HepG2 (cell line): ENCODE data around the gene IRX4. TPM values are rescaled to one million over a fixed set of nuclear protein-coding genes. Genes with fewer than 3 reads are reported as not detected.

Experiments
- ATAC-seq: fragments of 200-7000 bp; cut with Tn5 transposase; 3 replicates; pipeline ENCODE4 v1.9.1; 2020; ENCODE audit warnings: mild to moderate bottlenecking, moderate library complexity
- BruUV-seq: library from RNA; stranded (reverse); fragments of 400-500 nt; replicated peaks from 2 replicates; lab custom pipeline; 2021; lab: Mats Ljungman, UMichigan
- CTCF ChIA-PET: fragments of 300-600 bp; formaldehyde crosslinking; extraction: SDS; loops from one replicate; lab custom pipeline; 2021; ENCODE audit warnings: low total read pairs, inconsistent platforms, low intra/inter-chr PET ratio; lab: Yijun Ruan, JAX
- POLR2A ChIA-PET: fragments of 350-600 bp; sonication (Branson Sonifier 250); formaldehyde crosslinking; loops from one replicate; lab custom pipeline; 2020; ENCODE audit warnings: antibody characterized with exemption, inconsistent platforms; lab: Yijun Ruan, JAX
- DNase-seq: peaks from one replicate; pipeline ENCODE4 v3.0.0-alpha.2; 2015; ENCODE audit warnings: low spot score
- FAIRE-seq: peaks from 3 replicates; lab custom pipeline; 2011; peaks lifted over from hg19 to GRCh38; lab: Jason Lieb, UNC
- H2AFZ ChIP-seq: one replicate; pipeline ENCODE4 v1.6.1; 2011; ENCODE audit warnings: low read length, inconsistent platforms
- H3K27ac ChIP-seq: fragments of 300-600 bp; 3 replicates; pipeline ENCODE4 v1.8.0; 2011; ENCODE audit warnings: mixed run types, mild to moderate bottlenecking, mixed read lengths, low read length, inconsistent platforms; ENCODE audit not compliant: insufficient read depth; ENCODE audit errors: extremely low read length
- H3K27me3 ChIP-seq, 2 experiments: fragments of 200-600 bp in 1 of 2; 2 replicates in 1 of 2; 3 replicates in 1 of 2; pipeline versions ENCODE4 v1.6.0 to v1.8.0; 2011; ENCODE audit warnings: low read length in 2 of 2, mild to moderate bottlenecking in 2 of 2, moderate library complexity in 2 of 2, inconsistent platforms in 1 of 2; ENCODE audit not compliant: insufficient read depth in 2 of 2, control insufficient read depth in 1 of 2
- H3K36me3 ChIP-seq, 2 experiments: fragments of 200-600 bp in 1 of 2; replicated peaks in 1 of 2; 2 replicates in 1 of 2; 3 replicates in 1 of 2; pipeline versions ENCODE4 v1.5.1 to v1.8.0; 2011; ENCODE audit warnings: low read length in 2 of 2, inconsistent platforms in 1 of 2; ENCODE audit not compliant: insufficient read depth in 2 of 2, control insufficient read depth in 1 of 2
- H3K4me1 ChIP-seq: 2 replicates; pipeline ENCODE4 v1.5.1; 2012; ENCODE audit warnings: low read length, inconsistent platforms; ENCODE audit not compliant: insufficient read depth
- H3K4me2 ChIP-seq: 2 replicates; pipeline ENCODE4 v1.6.0; 2011; ENCODE audit warnings: low read depth, low read length, inconsistent platforms
- H3K4me3 ChIP-seq, 3 experiments: fragments of 200-600 bp in 1 of 3; sonication (generic), shearing (Covaris generic) in 1 of 3; replicated peaks in 1 of 3; 2 replicates each; pipeline ENCODE4 v1.5.1; 2011 to 2016; ENCODE audit warnings: low read length in 3 of 3, inconsistent platforms in 2 of 3, low read depth in 2 of 3, mild to moderate bottlenecking in 2 of 3, control low read depth in 1 of 3, mixed read lengths in 1 of 3; ENCODE audit not compliant: insufficient read depth in 1 of 3
- H3K79me2 ChIP-seq: one replicate; pipeline ENCODE4 v1.6.1; 2011; ENCODE audit warnings: low read length, inconsistent platforms; ENCODE audit not compliant: insufficient read depth
- H3K9ac ChIP-seq: 2 replicates; pipeline ENCODE4 v1.6.0; 2011; ENCODE audit warnings: mild to moderate bottlenecking, low read depth, low read length, inconsistent platforms; ENCODE audit not compliant: insufficient read depth
- H3K9me3 ChIP-seq: 2 replicates; pipeline ENCODE4 v1.5.1; 2012; ENCODE audit warnings: mild to moderate bottlenecking, low read length
- H4K20me1 ChIP-seq: 2 replicates; pipeline ENCODE4 v1.6.0; 2011; ENCODE audit warnings: inconsistent platforms, mild to moderate bottlenecking, low read length, moderate library complexity; ENCODE audit not compliant: insufficient read depth
- AGO2 ChIP-seq: fragments of 200-400 bp; formaldehyde crosslinking; optimal IDR thresholded peaks from 2 replicates; pipeline ENCODE3; 2017; ENCODE audit warnings: mild to moderate bottlenecking, low read depth, low read length, moderate library complexity
- CBX1 ChIP-seq: IDR thresholded peaks from one replicate; pipeline ENCODE4 v1.6.1; 2016; ENCODE audit warnings: antibody characterized with exemption, low read depth
- DZIP1 ChIP-seq: sonication (generic); formaldehyde crosslinking; IDR thresholded peaks from 2 replicates; pipeline ENCODE4 v1.5.0; 2020; ENCODE audit warnings: mild to moderate bottlenecking, missing genetic modification reagents
- TBX2 ChIP-seq: sonication (generic); formaldehyde crosslinking; IDR thresholded peaks from 2 replicates; pipeline ENCODE4 v1.5.0; 2020; ENCODE audit warnings: missing genetic modification reagents, mild to moderate bottlenecking, borderline replicate concordance
- TFDP1 ChIP-seq: IDR thresholded peaks from 2 replicates; pipeline ENCODE4 v1.6.1; 2016; ENCODE audit warnings: missing compliant biosample characterization, missing genetic modification reagents, borderline replicate concordance
- ZNF564 ChIP-seq: sonication (generic); formaldehyde crosslinking; IDR thresholded peaks from 2 replicates; pipeline ENCODE4 v1.8.1; 2023; ENCODE audit warnings: mild to moderate bottlenecking, missing genetic modification reagents
- ZUFSP ChIP-seq: sonication (generic); formaldehyde crosslinking; IDR thresholded peaks from 2 replicates; pipeline ENCODE4 v1.9.0; 2021; ENCODE audit warnings: missing genetic modification reagents, mild to moderate bottlenecking, borderline replicate concordance
- WGBS: methylation state at CpG from one replicate; pipeline ENCODE4 v1.1.6; 2017; ENCODE audit warnings: low lambda C conversion rate; 5-methylcytosine and 5-hydroxymethylcytosine counted together
- in situ Hi-C: cut with HindIII; loops from 2 replicates; pipeline ENCODE4 v1.10.0; 2017; ENCODE audit warnings: low pct_unique_long_range_greater_than_20kb; ENCODE audit not compliant: extremely low pct_ligation_motif_present
- intact Hi-C: fragments of 100-400 bp; cut with micrococcal nuclease; formaldehyde crosslinking; loops from one replicate; pipeline ENCODE4 v1.10.0; 2022; ENCODE audit not compliant: unreplicated experiment
- polyA plus RNA-seq, 8 experiments: library from polyadenylated mRNA; depleted of rRNA in 3 of 8; stranded (reverse) in 7 of 8; unstranded in 1 of 8; fragments of >200 nt; fragmentation: Illumina TruSeq in 4 of 8; extraction: Trizol in 4 of 8; gene quantifications; 2 replicates each; pipeline versions ENCODE4 v1.2.1 to v1.2.3, GENCODE V29; 2011 to 2016; ENCODE audit warnings: low read depth in 4 of 8, missing spikeins in 1 of 8, mixed read lengths in 1 of 8; ENCODE audit not compliant: insufficient read depth in 1 of 8
- total RNA-seq, 5 experiments: library from RNA; depleted of rRNA; stranded (reverse); fragments of >200 nt; fragmentation: Illumina TruSeq; extraction: Trizol; gene quantifications; 2 replicates each; pipeline ENCODE4 v1.2.3, GENCODE V29; 2016; ENCODE audit warnings: low read depth in 1 of 5

Gene IRX4
- total and polyA plus RNA-seq, 2 of the 13 experiments (the other 11 are each of a cell fraction or from before 2014, with no cell fraction given), result not detected

GRCh38 chr5:1912951-1913565 is 30.3 kb upstream of the IRX4 start:
- CTCF ChIA-PET, result no interaction called here
- in situ Hi-C loops, result no loop called here
- no peak overlapping the region for H3K4me2 ChIP-seq
- H3K36me3 ChIP-seq, result no peaks in the 10 kb centered on the region
- peaks cover 13 to 60% of the 10 kb centered on the region in 2 experiments for H3K27me3 ChIP-seq
- ATAC-seq (no peak), DNase-seq (no peak), FAIRE-seq (no peak)
- no peaks in the 10 kb centered on the region for H3K9me3 ChIP-seq
- TF ChIP-seq TFDP1 (CRISPR knock-in tag), result no peak
- TF ChIP-seq CBX1, result no peak
- no peak for TF ChIP-seq ZNF564 (CRISPR knock-in tag)
- no peak for TF ChIP-seq ZUFSP
- TF ChIP-seq TBX2, result no peak
- no peak for TF ChIP-seq AGO2
- TF ChIP-seq DZIP1, result no peak
- H3K4me1 ChIP-seq, result no peaks in the 10 kb centered on the region
- H4K20me1 ChIP-seq, result no peaks in the 10 kb centered on the region
- POLR2A ChIA-PET, result no interaction called here
- no peaks in the 10 kb centered on the region for H3K79me2 ChIP-seq
- H2AFZ ChIP-seq, result no peak overlapping the region
- WGBS, result 40% methylated on average over 1 of the region's 18 CpGs
- H3K27ac ChIP-seq, result no peak overlapping the region
- H3K9ac ChIP-seq, result no peak overlapping the region
- no peak overlapping the region for H3K4me3 ChIP-seq
- BruUV-seq, result no TSS peak
- intact Hi-C loops, result no loop called here
